ENCODE data around the gene ATF3.

DNA sequence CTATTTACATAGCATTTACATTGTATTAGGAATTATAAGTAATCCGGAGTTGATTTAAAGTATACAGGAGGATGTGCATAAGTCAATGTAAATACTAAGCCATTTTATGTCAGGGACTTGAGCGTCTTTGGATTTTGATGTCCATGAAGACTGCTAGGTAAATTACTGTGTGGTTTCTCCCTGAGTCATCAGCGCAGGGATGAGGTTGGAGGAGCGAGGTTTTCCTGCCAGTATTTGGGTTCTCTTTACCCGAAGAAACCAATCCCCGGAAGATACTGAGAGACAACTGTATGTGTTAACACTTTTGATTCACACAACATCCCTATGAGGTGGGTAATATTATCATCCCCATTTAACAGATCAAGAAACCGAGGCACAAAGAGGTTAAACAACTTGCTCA lies 61.7 kb downstream of the ATF3 start:
- TF ChIP-seq, protein P1, sequence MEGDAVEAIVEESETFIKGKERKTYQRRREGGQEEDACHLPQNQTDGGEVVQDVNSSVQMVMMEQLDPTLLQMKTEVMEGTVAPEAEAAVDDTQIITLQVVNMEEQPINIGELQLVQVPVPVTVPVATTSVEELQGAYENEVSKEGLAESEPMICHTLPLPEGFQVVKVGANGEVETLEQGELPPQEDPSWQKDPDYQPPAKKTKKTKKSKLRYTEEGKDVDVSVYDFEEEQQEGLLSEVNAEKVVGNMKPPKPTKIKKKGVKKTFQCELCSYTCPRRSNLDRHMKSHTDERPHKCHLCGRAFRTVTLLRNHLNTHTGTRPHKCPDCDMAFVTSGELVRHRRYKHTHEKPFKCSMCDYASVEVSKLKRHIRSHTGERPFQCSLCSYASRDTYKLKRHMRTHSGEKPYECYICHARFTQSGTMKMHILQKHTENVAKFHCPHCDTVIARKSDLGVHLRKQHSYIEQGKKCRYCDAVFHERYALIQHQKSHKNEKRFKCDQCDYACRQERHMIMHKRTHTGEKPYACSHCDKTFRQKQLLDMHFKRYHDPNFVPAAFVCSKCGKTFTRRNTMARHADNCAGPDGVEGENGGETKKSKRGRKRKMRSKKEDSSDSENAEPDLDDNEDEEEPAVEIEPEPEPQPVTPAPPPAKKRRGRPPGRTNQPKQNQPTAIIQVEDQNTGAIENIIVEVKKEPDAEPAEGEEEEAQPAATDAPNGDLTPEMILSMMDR (conservative IDR thresholded peaks at IDR 0.05 in 1 of 2, IDR thresholded peaks at IDR 0.05 in 1 of 2; ENCODE audit: extremely low read depth in 1 of 2, insufficient read depth in 1 of 2, low read depth in 1 of 2, low read length in 2 of 2): no peak
- TF ChIP-seq EZH2 (IDR thresholded peaks at IDR 0.05; ENCODE audit: borderline replicate concordance, low read length): no peak
